Measurements from ENCODE around the gene SLC4A8. TPM values are rescaled to one million over a fixed set of nuclear protein-coding genes. Genes with fewer than 3 reads are reported as not detected.

The SLC4A8 gene
- polyA plus RNA-seq, 1 donor (not counting 4 experiments of a cell fraction or from before 2014, with no cell fraction given) = 2.3 TPM

DNA sequence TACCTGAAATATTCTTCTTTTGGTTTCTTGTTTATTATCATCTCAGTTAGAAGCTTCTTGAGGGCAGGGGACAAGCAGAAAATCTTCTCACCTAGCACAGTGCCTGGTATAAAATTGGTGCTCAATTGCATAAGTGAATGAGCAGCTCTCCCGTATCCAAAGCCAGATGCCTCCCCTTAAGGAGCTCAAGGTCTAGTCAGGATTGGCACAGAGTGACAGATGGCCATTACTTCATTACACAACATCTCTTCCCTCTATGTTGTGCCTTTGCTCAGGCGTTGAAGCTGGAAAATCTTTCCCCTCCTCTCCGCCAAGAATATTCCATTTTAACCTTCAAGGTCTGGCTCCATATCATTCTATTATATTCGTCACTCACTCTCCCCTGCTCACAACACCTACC, 3.6 kb downstream of the SLC4A8 start:
- DNase-seq (ENCODE audit: low read depth, low spot score) = no peak
- no peak overlapping the region for H3K27ac ChIP-seq (ENCODE audit: control insufficient read depth, insufficient read depth, low read length)
- no peak overlapping the region for H2AFZ ChIP-seq (ENCODE audit: control insufficient read depth, low read length)
- FAIRE-seq = no peak
- no peaks in the 10 kb centered on the region for H3K36me3 ChIP-seq (ENCODE audit: control insufficient read depth in 2 of 2, extremely low read depth in 1 of 2, insufficient read depth in 2 of 2, low read length in 2 of 2)
- no peak overlapping the region for H3K9ac ChIP-seq (ENCODE audit: control insufficient read depth, extremely low read depth, insufficient read depth, low read length)
- H3K9me3 ChIP-seq (ENCODE audit: control insufficient read depth, low read depth, low read length) = no peaks in the 10 kb centered on the region
- H3K27me3 ChIP-seq (ENCODE audit: control insufficient read depth, extremely low read depth, insufficient read depth, low read length) = peaks cover 15% of the 10 kb centered on the region
- H3K9me1 ChIP-seq (ENCODE audit: control insufficient read depth, extremely low read depth, insufficient read depth, low read length) = no peaks in the 10 kb centered on the region
- H3K4me2 ChIP-seq (ENCODE audit: control insufficient read depth, extremely low read depth, insufficient read depth, low read depth, low read length) = no peak overlapping the region
- H3K4me3 ChIP-seq (ENCODE audit: control insufficient read depth in 2 of 3, extremely low read depth in 1 of 3, insufficient read depth in 2 of 3, low read depth in 1 of 3, low read length in 3 of 3) = no peak overlapping the region
- H4K20me1 ChIP-seq (ENCODE audit: control insufficient read depth, extremely low read depth, insufficient read depth, low read length) = no peaks in the 10 kb centered on the region
- dilution Hi-C loops (cut with MboI; ENCODE audit: extremely low pct_ligation_motif_present, low sequenced_read_pairs) = no loop called here
- TF ChIP-seq EZH2 (IDR thresholded peaks at IDR 0.05; ENCODE audit: low read length) = no peak
- TF ChIP-seq, protein P1, sequence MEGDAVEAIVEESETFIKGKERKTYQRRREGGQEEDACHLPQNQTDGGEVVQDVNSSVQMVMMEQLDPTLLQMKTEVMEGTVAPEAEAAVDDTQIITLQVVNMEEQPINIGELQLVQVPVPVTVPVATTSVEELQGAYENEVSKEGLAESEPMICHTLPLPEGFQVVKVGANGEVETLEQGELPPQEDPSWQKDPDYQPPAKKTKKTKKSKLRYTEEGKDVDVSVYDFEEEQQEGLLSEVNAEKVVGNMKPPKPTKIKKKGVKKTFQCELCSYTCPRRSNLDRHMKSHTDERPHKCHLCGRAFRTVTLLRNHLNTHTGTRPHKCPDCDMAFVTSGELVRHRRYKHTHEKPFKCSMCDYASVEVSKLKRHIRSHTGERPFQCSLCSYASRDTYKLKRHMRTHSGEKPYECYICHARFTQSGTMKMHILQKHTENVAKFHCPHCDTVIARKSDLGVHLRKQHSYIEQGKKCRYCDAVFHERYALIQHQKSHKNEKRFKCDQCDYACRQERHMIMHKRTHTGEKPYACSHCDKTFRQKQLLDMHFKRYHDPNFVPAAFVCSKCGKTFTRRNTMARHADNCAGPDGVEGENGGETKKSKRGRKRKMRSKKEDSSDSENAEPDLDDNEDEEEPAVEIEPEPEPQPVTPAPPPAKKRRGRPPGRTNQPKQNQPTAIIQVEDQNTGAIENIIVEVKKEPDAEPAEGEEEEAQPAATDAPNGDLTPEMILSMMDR (optimal IDR thresholded peaks at IDR 0.05 in 1 of 3, IDR thresholded peaks at IDR 0.05 in 1 of 3, conservative IDR thresholded peaks at IDR 0.05 in 1 of 3; ENCODE audit: extremely low read depth in 1 of 3, insufficient read depth in 2 of 3, low read length in 3 of 3) = no peak
- no peaks in the 10 kb centered on the region for H3K4me1 ChIP-seq (ENCODE audit: control insufficient read depth, extremely low read depth, insufficient read depth, low read length)
- no peaks in the 10 kb centered on the region for H3K79me2 ChIP-seq (ENCODE audit: control insufficient read depth, insufficient read depth, low read length)

DNA sequence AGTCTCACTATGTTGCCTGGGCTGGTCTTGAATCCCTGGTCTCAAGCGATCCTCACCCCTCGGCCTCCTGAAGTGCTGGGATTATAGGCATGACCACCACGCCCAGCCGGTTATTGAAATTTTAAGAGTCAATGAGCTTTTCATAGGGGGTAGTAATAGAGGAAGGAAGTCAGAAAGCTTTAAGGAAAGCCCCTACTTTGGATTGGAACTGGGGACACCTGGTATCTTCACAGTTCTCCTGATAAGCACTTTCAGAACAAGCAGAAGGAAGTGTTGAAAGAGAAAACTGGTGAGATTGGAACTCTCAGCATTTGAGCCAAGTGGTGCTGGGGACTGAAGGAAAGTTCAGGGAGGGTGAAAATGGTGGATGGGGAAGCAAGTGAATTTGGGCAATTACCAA, 5.1 kb downstream of the SLC4A8 start:
- Histone ChIP-seq H3K27me3 (ENCODE audit: control insufficient read depth, extremely low read depth, insufficient read depth, low read length) (peaks cover 12% of the 10 kb centered on the region), H3K9me3 (ENCODE audit: control insufficient read depth, low read depth, low read length) (no peaks in the 10 kb centered on the region), H3K9me1 (ENCODE audit: control insufficient read depth, extremely low read depth, insufficient read depth, low read length) (no peaks in the 10 kb centered on the region), H3K4me3 (ENCODE audit: control insufficient read depth in 2 of 3, extremely low read depth in 1 of 3, insufficient read depth in 2 of 3, low read depth in 1 of 3, low read length in 3 of 3) (no peak overlapping the region), H3K27ac (ENCODE audit: control insufficient read depth, insufficient read depth, low read length) (no peak overlapping the region), H3K9ac (ENCODE audit: control insufficient read depth, extremely low read depth, insufficient read depth, low read length) (no peak overlapping the region), H4K20me1 (ENCODE audit: control insufficient read depth, extremely low read depth, insufficient read depth, low read length) (no peaks in the 10 kb centered on the region), H2AFZ (ENCODE audit: control insufficient read depth, low read length) (no peak overlapping the region), H3K4me2 (ENCODE audit: control insufficient read depth, extremely low read depth, insufficient read depth, low read depth, low read length) (no peak overlapping the region), H3K79me2 (ENCODE audit: control insufficient read depth, insufficient read depth, low read length) (no peaks in the 10 kb centered on the region), H3K36me3 (ENCODE audit: control insufficient read depth in 2 of 2, extremely low read depth in 1 of 2, insufficient read depth in 2 of 2, low read length in 2 of 2) (no peaks in the 10 kb centered on the region), H3K4me1 (ENCODE audit: control insufficient read depth, extremely low read depth, insufficient read depth, low read length) (no peaks in the 10 kb centered on the region)
- no peak for DNase-seq (ENCODE audit: low read depth, low spot score)
- no peak for FAIRE-seq
- TF ChIP-seq, protein P1 (optimal IDR thresholded peaks at IDR 0.05 in 1 of 3, IDR thresholded peaks at IDR 0.05 in 1 of 3, conservative IDR thresholded peaks at IDR 0.05 in 1 of 3; ENCODE audit: extremely low read depth in 1 of 3, insufficient read depth in 2 of 3, low read length in 3 of 3) = no peak
- TF ChIP-seq EZH2 (IDR thresholded peaks at IDR 0.05; ENCODE audit: low read length) = no peak
- dilution Hi-C loops (cut with MboI; ENCODE audit: extremely low pct_ligation_motif_present, low sequenced_read_pairs) = no loop called here
